Gastroesophageal sphincter (tissue), 3 donors: ENCODE data around the gene COTL1.

Source experiments
- CTCF ChIP-seq, 4 experiments: fragments of 200-600 bp in 2 of 4; fragments of 450-650 bp in 2 of 4; sonication (generic) in 1 of 4; IDR thresholded peaks; one replicate each; pipeline ENCODE4 v1.5.1; 2017 to 2019; ENCODE audit warnings: antibody characterized with exemption in 4 of 4, mild to moderate bottlenecking in 2 of 4, moderate library complexity in 2 of 4
- POLR2A ChIP-seq, 2 donors: fragments of 450-650 bp; IDR thresholded peaks; one replicate each; pipeline ENCODE4 v1.6.1; 2017; ENCODE audit warnings: antibody characterized with exemption in 2 of 2, mild to moderate bottlenecking in 2 of 2, moderate library complexity in 1 of 2
- POLR2AphosphoS5 ChIP-seq: sonication (generic); formaldehyde crosslinking; IDR thresholded peaks from one replicate; pipeline ENCODE4 v1.6.1; 2017; ENCODE audit warnings: antibody characterized with exemption

DNA sequence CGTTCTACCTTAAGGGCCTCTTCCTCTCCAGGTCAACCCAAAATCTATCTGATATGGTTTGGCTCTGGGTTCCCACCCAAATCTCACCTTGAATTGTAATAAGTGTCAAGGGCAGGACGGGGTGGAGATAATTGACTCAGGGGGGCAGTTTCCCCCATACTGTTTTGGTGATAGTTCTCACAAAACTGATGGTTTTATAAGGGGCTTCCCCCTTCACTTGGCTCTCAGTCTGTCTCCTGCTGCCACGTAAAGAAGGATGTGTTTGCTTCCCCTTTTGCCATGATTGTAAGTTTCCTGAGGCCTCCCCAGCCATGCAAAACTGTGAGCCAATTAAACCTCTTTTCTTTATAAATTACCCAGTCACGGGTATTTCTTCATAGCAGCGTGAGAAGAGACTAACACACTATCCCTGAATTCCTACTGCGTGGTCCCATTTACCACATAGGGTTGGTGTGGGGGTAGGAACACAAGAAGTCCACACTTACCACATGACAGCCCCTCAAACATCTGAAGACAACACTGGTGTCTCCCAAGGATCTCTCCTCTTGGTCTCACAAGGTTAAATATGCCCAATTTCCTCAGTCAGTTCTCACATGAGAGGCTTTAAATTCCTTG is 8.2 kb downstream of the COTL1 start:
- TF ChIP-seq CTCF (IDR thresholded peaks at IDR 0.05) (no peak), POLR2A (IDR thresholded peaks at IDR 0.05) (no peak), POLR2AphosphoS5 (no peak)
